ENCODE data around the gene ZNF618. TPM values are rescaled to one million over a fixed set of nuclear protein-coding genes. Genes with fewer than 3 reads are reported as not detected.

The ZNF618 gene
- total RNA-seq, 5 donors from 2014 or later (not counting 1 experiment from before 2014, with no cell fraction given), result 0.73 to 3.0 (median 1.4) TPM

DNA sequence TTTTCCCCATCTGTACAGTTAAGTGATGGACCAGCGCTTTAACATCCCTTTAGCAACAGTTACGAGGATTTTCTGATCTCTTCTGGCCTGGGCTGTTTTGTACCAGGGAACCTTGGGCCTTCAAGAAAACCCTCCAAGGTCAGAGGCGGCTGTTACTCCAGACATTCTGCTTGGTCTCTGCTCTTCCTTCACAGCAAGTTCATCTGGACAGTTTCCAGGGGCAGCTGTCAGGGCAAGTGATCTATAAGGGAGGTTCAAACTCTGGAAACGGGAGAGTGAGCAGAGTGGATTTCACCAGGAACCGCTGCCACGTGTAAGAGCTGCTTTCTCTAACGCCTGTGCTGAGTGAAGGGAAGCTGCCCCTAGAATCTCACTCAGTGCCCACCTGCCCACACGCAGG lies 36.7 kb downstream of the ZNF618 start:
- Mint-ChIP-seq H3K4me1 (no peaks in the 10 kb centered on the region), H3K36me3 (no peaks in the 10 kb centered on the region), H3K4me3 (no peak overlapping the region), H3K27me3 (peaks cover 3 to 6% of the 10 kb centered on the region in 2 donors), H3K27ac (no peak overlapping the region), H3K9me3 (no peaks in the 10 kb centered on the region)
- DNase-seq, result no peak
- WGBS (ENCODE audit: insufficient coverage), result 100% methylated on average over 3 of the region's 8 CpGs
- POLR2A ChIA-PET, result no interaction called here
- Histone ChIP-seq H3K9me3 (no peaks in the 10 kb centered on the region), H3K27ac (ENCODE audit: low read length) (no peak overlapping the region), H3K4me1 (ENCODE audit: control insufficient read depth in 1 of 2, extremely low read depth in 1 of 2, insufficient read depth in 2 of 2, low read length in 2 of 2) (no peaks in the 10 kb centered on the region), H3K36me3 (ENCODE audit: control insufficient read depth in 2 of 2, extremely low read depth in 1 of 2, insufficient read depth in 1 of 2, low read length in 1 of 2) (no peaks in the 10 kb centered on the region), H3K27me3 (replicated peaks in 1 of 2; ENCODE audit: control insufficient read depth in 2 of 2, extremely low read depth in 1 of 2, insufficient read depth in 2 of 2, low read length in 1 of 2) (no peaks in the 10 kb centered on the region), H3K4me3 (ENCODE audit: control insufficient read depth in 1 of 2, extremely low read depth in 1 of 2, low read length in 1 of 2) (no peak overlapping the region)
- no peak for ATAC-seq (replicated peaks in 1 of 4)
- CTCF ChIA-PET, result no interaction called here

DNA sequence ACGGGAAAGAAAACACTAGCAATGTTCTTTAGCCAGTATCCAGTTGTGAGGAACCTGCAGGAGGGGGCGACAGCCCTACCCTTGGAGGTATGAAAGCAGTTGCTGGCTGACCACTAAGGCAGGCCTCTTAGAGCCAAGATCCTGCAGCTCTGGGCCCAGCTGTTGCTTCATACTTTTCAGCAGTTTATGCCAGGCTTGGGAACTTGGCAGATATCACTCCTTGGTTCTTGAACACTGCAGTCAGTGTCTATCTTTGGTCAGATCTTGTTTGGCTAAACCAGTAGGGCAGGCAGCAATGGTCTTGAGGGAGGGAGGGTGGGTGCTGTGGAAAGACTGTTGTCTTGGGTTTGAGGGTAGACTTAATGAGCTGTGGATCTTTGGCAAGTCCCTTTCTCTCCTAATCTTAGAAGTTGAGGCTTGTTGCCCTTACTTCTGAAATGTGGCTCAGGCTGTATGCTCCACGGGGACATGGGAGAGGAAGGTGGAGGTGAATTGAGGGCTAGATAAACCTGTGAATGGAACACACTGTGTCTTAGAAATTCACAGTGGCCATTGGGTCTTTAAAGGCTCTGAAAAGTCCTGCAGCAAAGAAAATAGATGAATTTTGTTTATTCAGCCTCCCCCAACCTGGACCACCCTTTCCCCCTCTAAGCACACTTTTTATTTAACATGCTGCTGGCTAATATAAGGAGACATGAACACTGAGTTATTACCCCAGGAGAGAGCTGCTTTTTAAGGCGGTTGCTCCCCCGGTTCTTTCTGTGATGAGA lies 37.5 kb downstream of the ZNF618 start:
- no peak overlapping the region for H3K4me3 Mint-ChIP-seq
- ATAC-seq (replicated peaks in 1 of 4), result no peak
- peaks cover 3 to 6% of the 10 kb centered on the region in 2 donors for H3K27me3 Mint-ChIP-seq
- POLR2A ChIA-PET, result no interaction called here
- Histone ChIP-seq H3K27me3 (replicated peaks in 1 of 2; ENCODE audit: control insufficient read depth in 2 of 2, extremely low read depth in 1 of 2, insufficient read depth in 2 of 2, low read length in 1 of 2) (no peaks in the 10 kb centered on the region), H3K4me3 (ENCODE audit: control insufficient read depth in 1 of 2, extremely low read depth in 1 of 2, low read length in 1 of 2) (no peak overlapping the region), H3K9me3 (no peaks in the 10 kb centered on the region), H3K27ac (ENCODE audit: low read length) (no peak overlapping the region), H3K4me1 (ENCODE audit: control insufficient read depth in 1 of 2, extremely low read depth in 1 of 2, insufficient read depth in 2 of 2, low read length in 2 of 2) (no peaks in the 10 kb centered on the region), H3K36me3 (ENCODE audit: control insufficient read depth in 2 of 2, extremely low read depth in 1 of 2, insufficient read depth in 1 of 2, low read length in 1 of 2) (no peaks in the 10 kb centered on the region)
- CTCF ChIA-PET, result no interaction called here
- H3K9me3 Mint-ChIP-seq, result no peaks in the 10 kb centered on the region
- no peaks in the 10 kb centered on the region for H3K36me3 Mint-ChIP-seq
- H3K4me1 Mint-ChIP-seq, result no peaks in the 10 kb centered on the region
- no peak for DNase-seq
- H3K27ac Mint-ChIP-seq, result no peak overlapping the region
- WGBS (ENCODE audit: insufficient coverage), result 59% methylated on average over 2 of the region's 5 CpGs

DNA sequence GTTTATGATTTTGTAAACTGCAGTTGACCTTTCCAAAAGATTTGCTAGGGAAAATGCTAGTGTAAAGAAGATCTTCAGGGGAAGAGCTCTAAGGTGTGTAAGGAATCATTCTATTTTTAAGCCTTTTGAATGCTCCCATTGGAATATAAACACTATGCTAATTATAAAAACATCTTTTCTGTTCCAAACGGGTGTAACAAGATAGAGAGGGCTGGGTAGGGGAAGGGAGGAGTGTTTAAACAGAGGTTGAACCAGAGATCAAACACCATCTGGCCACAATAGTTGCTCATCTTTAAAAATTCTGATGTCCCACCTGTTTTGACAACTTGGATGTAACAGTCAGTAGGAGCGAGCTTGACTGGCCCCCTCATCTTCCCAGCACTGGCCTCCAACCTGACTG lies 38.4 kb downstream of the ZNF618 start:
- Histone ChIP-seq H3K27me3 (replicated peaks in 1 of 2; ENCODE audit: control insufficient read depth in 2 of 2, extremely low read depth in 1 of 2, insufficient read depth in 2 of 2, low read length in 1 of 2) (peaks cover 0 to 3% of the 10 kb centered on the region in 2 experiments), H3K27ac (ENCODE audit: low read length) (no peak overlapping the region), H3K9me3 (no peaks in the 10 kb centered on the region), H3K4me1 (ENCODE audit: control insufficient read depth in 1 of 2, extremely low read depth in 1 of 2, insufficient read depth in 2 of 2, low read length in 2 of 2) (no peaks in the 10 kb centered on the region), H3K4me3 (ENCODE audit: control insufficient read depth in 1 of 2, extremely low read depth in 1 of 2, low read length in 1 of 2) (no peak overlapping the region), H3K36me3 (ENCODE audit: control insufficient read depth in 2 of 2, extremely low read depth in 1 of 2, insufficient read depth in 1 of 2, low read length in 1 of 2) (no peaks in the 10 kb centered on the region)
- WGBS (ENCODE audit: insufficient coverage), result 57% methylated on average over 1 of the region's 2 CpGs
- peaks cover 2 to 6% of the 10 kb centered on the region in 2 donors for H3K27me3 Mint-ChIP-seq
- DNase-seq (no peak), ATAC-seq (replicated peaks in 1 of 4) (no peak)
- CTCF ChIA-PET, result no interaction called here
- H3K9me3 Mint-ChIP-seq, result no peaks in the 10 kb centered on the region
- no peaks in the 10 kb centered on the region for H3K4me1 Mint-ChIP-seq
- H3K4me3 Mint-ChIP-seq, result no peak overlapping the region
- no peak overlapping the region for H3K27ac Mint-ChIP-seq
- no peaks in the 10 kb centered on the region for H3K36me3 Mint-ChIP-seq
- POLR2A ChIA-PET, result interaction anchor here in 1 of 2 donors (0.6 kb wide), 1 partner anchor 678 kb away, joined by 3 read pairs; no protein-coding TSS in a partner anchor

DNA sequence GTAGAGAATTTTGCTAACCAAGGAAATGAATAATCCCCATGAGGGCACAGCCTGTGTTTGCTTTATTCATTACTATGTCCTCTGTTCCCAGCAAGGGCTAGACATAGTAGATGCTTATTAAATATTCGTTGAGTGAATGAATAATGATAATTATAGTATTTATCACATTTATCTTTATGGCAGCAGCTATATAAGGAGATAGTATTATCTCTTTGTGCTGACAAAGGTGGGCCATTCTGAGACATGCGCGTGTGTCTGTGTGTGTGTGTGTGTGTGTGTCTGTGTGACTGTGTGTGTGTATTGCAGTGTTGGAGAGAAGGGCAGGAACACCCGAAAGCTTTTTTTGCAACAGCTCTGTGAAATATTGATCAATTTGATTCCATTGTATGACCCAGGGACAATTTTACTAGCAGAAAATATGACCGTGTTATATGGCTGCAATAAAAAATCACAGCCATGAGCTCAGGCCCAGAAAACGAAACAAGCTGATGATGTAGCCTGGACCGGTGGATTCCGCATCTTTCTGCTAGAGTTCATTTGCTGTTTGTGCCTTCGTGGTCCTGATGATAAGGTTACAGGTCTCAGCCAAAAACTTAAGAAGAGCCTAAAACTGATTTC lies 39.8 kb downstream of the ZNF618 start:
- ATAC-seq (replicated peaks in 1 of 4) (no peak), DNase-seq (no peak)
- POLR2A ChIA-PET, result no interaction called here
- Mint-ChIP-seq H3K4me1 (no peaks in the 10 kb centered on the region), H3K36me3 (no peaks in the 10 kb centered on the region), H3K9me3 (no peaks in the 10 kb centered on the region), H3K4me3 (no peak overlapping the region), H3K27ac (no peak overlapping the region), H3K27me3 (no peaks in the 10 kb centered on the region)
- Histone ChIP-seq H3K27ac (ENCODE audit: low read length) (no peak overlapping the region), H3K36me3 (ENCODE audit: control insufficient read depth in 2 of 2, extremely low read depth in 1 of 2, insufficient read depth in 1 of 2, low read length in 1 of 2) (no peaks in the 10 kb centered on the region), H3K27me3 (replicated peaks in 1 of 2; ENCODE audit: control insufficient read depth in 2 of 2, extremely low read depth in 1 of 2, insufficient read depth in 2 of 2, low read length in 1 of 2) (peaks cover 0 to 3% of the 10 kb centered on the region in 2 experiments), H3K4me1 (ENCODE audit: control insufficient read depth in 1 of 2, extremely low read depth in 1 of 2, insufficient read depth in 2 of 2, low read length in 2 of 2) (no peaks in the 10 kb centered on the region), H3K4me3 (ENCODE audit: control insufficient read depth in 1 of 2, extremely low read depth in 1 of 2, low read length in 1 of 2) (no peak overlapping the region), H3K9me3 (no peaks in the 10 kb centered on the region)
- CTCF ChIA-PET, result no interaction called here
- WGBS (ENCODE audit: insufficient coverage), result 89% methylated on average over 7 of the region's 9 CpGs

DNA sequence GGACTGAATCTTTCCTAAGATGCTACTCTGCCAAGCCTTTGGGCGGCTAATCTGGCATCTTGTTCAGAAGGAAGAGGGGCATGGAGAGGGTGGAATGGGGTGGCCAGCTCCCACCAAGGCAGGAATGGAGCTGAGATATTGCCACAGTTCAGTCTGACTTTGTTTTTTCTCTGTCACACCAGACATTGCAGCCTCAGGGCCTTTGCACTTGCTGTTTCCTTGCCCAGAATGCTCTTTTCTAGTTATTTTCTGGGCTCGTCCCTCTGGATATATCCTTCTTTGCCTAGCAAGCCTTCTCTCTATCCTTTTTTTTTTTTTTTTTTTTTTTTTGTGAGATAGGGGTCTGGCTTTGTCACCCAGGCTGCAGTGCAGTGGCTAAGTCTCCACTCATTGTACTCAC lies 40.8 kb downstream of the ZNF618 start:
- POLR2A ChIA-PET, result no interaction called here
- no peak overlapping the region for H3K27ac Mint-ChIP-seq
- Histone ChIP-seq H3K27me3 (replicated peaks in 1 of 2; ENCODE audit: control insufficient read depth in 2 of 2, extremely low read depth in 1 of 2, insufficient read depth in 2 of 2, low read length in 1 of 2) (peaks cover 0 to 3% of the 10 kb centered on the region in 2 experiments), H3K4me1 (ENCODE audit: control insufficient read depth in 1 of 2, extremely low read depth in 1 of 2, insufficient read depth in 2 of 2, low read length in 2 of 2) (no peaks in the 10 kb centered on the region), H3K36me3 (ENCODE audit: control insufficient read depth in 2 of 2, extremely low read depth in 1 of 2, insufficient read depth in 1 of 2, low read length in 1 of 2) (no peaks in the 10 kb centered on the region), H3K27ac (ENCODE audit: low read length) (no peak overlapping the region), H3K4me3 (ENCODE audit: control insufficient read depth in 1 of 2, extremely low read depth in 1 of 2, low read length in 1 of 2) (no peak overlapping the region), H3K9me3 (no peaks in the 10 kb centered on the region)
- H3K4me3 Mint-ChIP-seq, result no peak overlapping the region
- no peaks in the 10 kb centered on the region for H3K9me3 Mint-ChIP-seq
- CTCF ChIA-PET, result no interaction called here
- ATAC-seq (replicated peaks in 1 of 4) (no peak), DNase-seq (no peak)
- H3K27me3 Mint-ChIP-seq, result no peaks in the 10 kb centered on the region
- no peaks in the 10 kb centered on the region for H3K36me3 Mint-ChIP-seq
- H3K4me1 Mint-ChIP-seq, result no peaks in the 10 kb centered on the region
- WGBS (ENCODE audit: insufficient coverage), result 100% methylated on average over 1 of the region's 2 CpGs

DNA sequence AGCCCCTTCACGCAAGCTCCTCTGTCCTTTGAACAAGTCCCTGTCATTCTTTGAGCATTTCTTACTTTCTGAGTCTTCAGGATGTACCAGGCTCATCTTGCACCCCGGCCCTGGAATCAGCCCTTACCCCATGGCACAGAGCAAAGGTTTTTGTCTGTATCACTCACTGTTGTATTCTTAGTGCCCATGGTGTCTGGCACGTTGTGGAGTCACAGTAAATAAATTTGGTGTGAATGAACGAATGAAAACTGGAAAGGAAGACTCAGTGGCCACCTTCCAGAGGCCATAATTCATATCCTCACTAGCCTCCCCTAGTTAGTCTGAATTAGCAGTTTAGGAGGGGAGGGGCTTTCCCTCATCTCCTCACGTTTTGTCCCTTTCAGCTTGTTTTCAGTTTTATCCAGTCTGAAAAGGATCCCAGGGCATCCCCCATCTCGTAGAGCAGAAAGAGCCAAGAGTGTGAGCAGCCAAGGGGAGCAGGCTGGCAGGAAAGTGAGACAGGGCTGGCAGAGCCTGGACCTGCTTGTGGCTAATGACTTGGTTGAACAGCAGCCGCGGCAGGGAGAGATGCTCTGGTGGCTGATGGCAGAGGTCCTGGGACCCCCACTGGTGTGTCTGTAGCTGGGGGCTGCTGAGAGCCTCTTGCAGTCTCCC lies 42.7 kb downstream of the ZNF618 start:
- H3K4me1 ChIP-seq (ENCODE audit: control insufficient read depth in 1 of 2, extremely low read depth in 1 of 2, insufficient read depth in 2 of 2, low read length in 2 of 2), result no peaks in the 10 kb centered on the region
- H3K4me3 Mint-ChIP-seq, result no peak overlapping the region
- 86% methylated on average over 3 of the region's 8 CpGs for WGBS (ENCODE audit: insufficient coverage)
- no peak overlapping the region for H3K27ac ChIP-seq (ENCODE audit: low read length)
- peaks cover 0 to 7% (median 3%) of the 10 kb centered on the region in 3 donors for H3K9me3 Mint-ChIP-seq
- H3K4me3 ChIP-seq (ENCODE audit: control insufficient read depth in 1 of 2, extremely low read depth in 1 of 2, low read length in 1 of 2), result no peak overlapping the region
- no peaks in the 10 kb centered on the region for H3K27me3 Mint-ChIP-seq
- H3K36me3 Mint-ChIP-seq, result no peaks in the 10 kb centered on the region
- H3K27me3 ChIP-seq (replicated peaks in 1 of 2; ENCODE audit: control insufficient read depth in 2 of 2, extremely low read depth in 1 of 2, insufficient read depth in 2 of 2, low read length in 1 of 2), result peaks cover 0 to 3% of the 10 kb centered on the region in 2 experiments
- CTCF ChIA-PET, result no interaction called here
- no peaks in the 10 kb centered on the region for H3K9me3 ChIP-seq
- DNase-seq (no peak), ATAC-seq (replicated peaks in 1 of 4) (no peak)
- POLR2A ChIA-PET, result no interaction called here
- no peaks in the 10 kb centered on the region for H3K4me1 Mint-ChIP-seq
- no peaks in the 10 kb centered on the region for H3K36me3 ChIP-seq (ENCODE audit: control insufficient read depth in 2 of 2, extremely low read depth in 1 of 2, insufficient read depth in 1 of 2, low read length in 1 of 2)
- H3K27ac Mint-ChIP-seq, result no peak overlapping the region

Data from T-cell (primary cell).